GM19468 (cell line): ENCODE results near the gene ZBTB8A.

Experiments
- ATAC-seq: cut with Tn5 transposase; IDR thresholded peaks from one replicate; pipeline ENCODE4 v1.9.1; 2021; ENCODE audit warnings: mild to moderate bottlenecking, moderate library complexity, moderate number of reproducible peaks; ENCODE audit not compliant: unreplicated experiment; ENCODE audit errors: extremely low read depth

ZBTB8A gene

DNA sequence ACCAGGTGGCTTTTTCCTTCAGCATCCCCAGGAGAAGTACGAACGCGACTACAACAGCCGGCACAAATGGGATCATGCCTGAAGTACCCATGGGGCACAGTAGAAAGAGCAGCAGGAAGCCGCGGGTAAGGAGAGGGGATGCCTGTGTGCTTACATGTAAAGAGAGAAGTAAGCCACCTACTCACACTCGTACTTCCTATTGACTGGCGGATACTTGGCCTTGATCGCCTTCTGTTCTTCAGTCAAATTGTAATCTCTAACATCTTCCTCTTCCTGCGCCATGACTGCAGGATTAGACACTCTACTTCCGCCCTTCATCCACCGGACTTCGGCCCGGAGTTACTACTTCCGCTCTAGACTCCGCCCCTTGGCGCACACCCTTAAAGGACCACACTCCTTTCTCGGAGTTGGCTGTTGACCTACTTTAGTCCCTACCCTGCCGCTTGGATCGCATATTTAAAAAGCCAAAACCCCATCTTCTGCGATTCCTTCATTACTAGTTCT lies 111.1 kb downstream of the ZBTB8A start, which contains the start of gene ZBTB8OS:
Gene ZBTB8OS, minus strand, starts transcription at position 303 of the 504 bp plus-strand sequence. Its CDS starts 21 bp downstream, at position 282.
- ATAC-seq, result peak; percentile 56

- peak; percentile 60 for ATAC-seq
Observed at GRCh38 chr1:32650752-32651460, 111.7 kb downstream of the ZBTB8A start, which contains the start of gene RBBP4. RBBP4 (plus strand) TSS chr1:32651208; CDS start chr1:32651307, 99 bp downstream.

DNA sequence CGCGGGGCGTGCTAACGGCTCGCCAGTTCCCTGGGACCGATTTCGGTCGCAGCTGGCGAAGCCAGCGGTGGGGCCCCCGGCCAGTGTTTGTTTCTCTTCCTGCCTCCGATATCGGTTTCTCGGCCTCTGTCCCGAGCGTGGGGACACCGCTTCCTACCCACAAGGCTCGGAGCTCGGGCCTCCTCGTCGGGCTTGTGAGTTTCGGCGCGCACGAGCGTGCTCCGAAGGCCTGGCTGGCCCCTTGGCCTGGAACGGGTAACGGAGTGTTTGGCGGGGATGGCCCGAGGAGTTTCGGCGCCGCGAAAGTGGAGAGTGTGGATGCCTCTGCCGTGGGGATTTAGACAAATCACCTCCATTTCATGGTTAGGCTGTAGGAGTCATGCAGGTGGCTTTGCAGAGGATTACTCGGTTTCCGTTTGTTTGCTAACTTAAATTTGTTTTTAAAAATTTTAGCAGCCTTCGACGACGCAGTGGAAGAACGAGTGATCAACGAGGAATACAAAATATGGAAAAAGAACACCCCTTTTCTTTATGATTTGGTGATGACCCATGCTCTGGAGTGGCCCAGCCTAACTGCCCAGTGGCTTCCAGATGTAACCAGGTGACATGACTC lies 112.3 kb downstream of the ZBTB8A start:
- peak; percentile 2 for ATAC-seq

GRCh38 chr1:32652244-32652962 lies 113.2 kb downstream of the ZBTB8A start:
- ATAC-seq, result no peak
